Measurements from ENCODE around the gene LIPC. TPM values are rescaled to one million over a fixed set of nuclear protein-coding genes. Genes with fewer than 3 reads are reported as not detected.

Gene LIPC
- total and polyA plus RNA-seq, 2 experiments from 2014 or later, result not detected

- no peaks in the 10 kb centered on the region for H3K79me2 ChIP-seq (replicated peaks; ENCODE audit: insufficient read depth)
Observed at GRCh38 chr15:58538901-58539300, 107.1 kb downstream of the LIPC start.

More at GRCh38 chr15:58538901-58539300, 107.1 kb downstream of the LIPC start:
- Mint-ChIP-seq H3K9me3 (no peaks in the 10 kb centered on the region), H3K4me3 (no peak overlapping the region), H3K36me3 (ENCODE audit: low read depth) (no peaks in the 10 kb centered on the region), H3K4me1 (peaks cover 4% of the 10 kb centered on the region; the same call in 2 of the 3 replicates), H3K27me3 (ENCODE audit: insufficient read depth, low read depth, poor library complexity) (peaks cover 7% of the 10 kb centered on the region), H3K27ac (no peak overlapping the region)
- DNase-seq (ENCODE audit: low spot score) (no peak), ATAC-seq (no peak)
- no peaks in the 10 kb centered on the region for H3K36me3 ChIP-seq (ENCODE audit: insufficient read depth)
- H3K9me2 ChIP-seq (ENCODE audit: insufficient read depth), result no peaks in the 10 kb centered on the region
- H3K4me3 ChIP-seq, result no peak overlapping the region
- TF ChIP-seq ETS1 (IDR thresholded peaks at IDR 0.05), result no peak
- TF ChIP-seq NANOG (IDR thresholded peaks at IDR 0.05; ENCODE audit: borderline replicate concordance), result no peak
- no peak for TF ChIP-seq CTCF (conservative IDR thresholded peaks at IDR 0.05; ENCODE audit: low read depth in 2 of 2)
- no peak for TF ChIP-seq ZNF462 (CRISPR knock-in tag; IDR thresholded peaks at IDR 0.05)
- TF ChIP-seq ZNF331 (CRISPR knock-in tag; IDR thresholded peaks at IDR 0.05; ENCODE audit: low read depth), result no peak
- no peak for TF ChIP-seq POLR2AphosphoS5 (IDR thresholded peaks at IDR 0.05; ENCODE audit: low read depth)
- no peak for TF ChIP-seq JUNB (IDR thresholded peaks at IDR 0.05; ENCODE audit: unreplicated experiment)
- TF ChIP-seq CREB1 (CRISPR knock-in tag; IDR thresholded peaks at IDR 0.05; ENCODE audit: low read depth), result no peak
- TF ChIP-seq ZNF114 (CRISPR knock-in tag; IDR thresholded peaks at IDR 0.05), result no peak
- TF ChIP-seq EZH2phosphoT487 (IDR thresholded peaks at IDR 0.05; ENCODE audit: unreplicated experiment), result no peak
- TF ChIP-seq STAT1 (IDR thresholded peaks at IDR 0.05; ENCODE audit: unreplicated experiment), result no peak
- TF ChIP-seq EZH2 (IDR thresholded peaks at IDR 0.05; ENCODE audit: low read depth, unreplicated experiment), result no peak
- no peak for TF ChIP-seq REST (IDR thresholded peaks at IDR 0.05; ENCODE audit: unreplicated experiment)
- H3K27ac ChIP-seq (ENCODE audit: low read depth), result no peak overlapping the region
- H3K4me1 ChIP-seq (ENCODE audit: insufficient read depth), result no peaks in the 10 kb centered on the region
- H3K4me2 ChIP-seq, result no peak overlapping the region
- H4K20me1 ChIP-seq (replicated peaks; ENCODE audit: insufficient read depth), result no peaks in the 10 kb centered on the region
- no peaks in the 10 kb centered on the region for H3F3A ChIP-seq (replicated peaks; ENCODE audit: low read depth)
- H2AFZ ChIP-seq, result no peak overlapping the region
- no peaks in the 10 kb centered on the region for H3K27me3 ChIP-seq (ENCODE audit: insufficient read depth)
